HepG2 (cell line): Measurements from ENCODE around the gene TMEM63B. TPM values are rescaled to one million over a fixed set of nuclear protein-coding genes. Genes with fewer than 3 reads are reported as not detected.

Experiments
- DPF2 ChIP-seq: sonication (generic); formaldehyde crosslinking; IDR thresholded peaks from 2 replicates; pipeline ENCODE4 v1.4.0; 2020; ENCODE audit warnings: mild to moderate bottlenecking, low read depth, missing genetic modification reagents, borderline replicate concordance
- ELF3 ChIP-seq: IDR thresholded peaks from 2 replicates; pipeline ENCODE4 v1.6.1; 2016; ENCODE audit warnings: missing genetic modification reagents, missing compliant biosample characterization
- GPN1 ChIP-seq: sonication (generic); formaldehyde crosslinking; IDR thresholded peaks from 2 replicates; pipeline ENCODE4 v1.5.1; 2020; ENCODE audit warnings: missing genetic modification reagents, borderline replicate concordance
- HDAC2 ChIP-seq: sonication (generic); formaldehyde crosslinking; IDR thresholded peaks from 2 replicates; pipeline ENCODE4 v1.4.0; 2020; ENCODE audit warnings: missing genetic modification reagents
- MAF1 ChIP-seq: sonication (generic); formaldehyde crosslinking; IDR thresholded peaks from 2 replicates; pipeline ENCODE4 v1.5.0; 2020; ENCODE audit warnings: missing genetic modification reagents, borderline replicate concordance
- MATR3 ChIP-seq: sonication (generic); formaldehyde crosslinking; IDR thresholded peaks from 2 replicates; pipeline ENCODE4 v1.4.0; 2020; ENCODE audit warnings: missing genetic modification reagents
- POLR2AphosphoS2 ChIP-seq: IDR thresholded peaks from 2 replicates; pipeline ENCODE4 v1.6.1; 2011; ENCODE audit warnings: low read depth, low read length, improper control_type of control experiment
- RARG ChIP-seq: sonication (generic); formaldehyde crosslinking; IDR thresholded peaks from 2 replicates; pipeline ENCODE4 v1.4.0; 2020; ENCODE audit warnings: low read depth, mild to moderate bottlenecking, missing genetic modification reagents
- REL ChIP-seq: sonication (generic); formaldehyde crosslinking; conservative IDR thresholded peaks from 2 replicates; pipeline ENCODE4 v1.8.0; 2022; ENCODE audit warnings: mild to moderate bottlenecking, missing genetic modification reagents, moderate library complexity
- SP5 ChIP-seq: IDR thresholded peaks from 2 replicates; pipeline ENCODE4 v1.6.1; 2016; ENCODE audit warnings: low read depth, borderline replicate concordance
- TARDBP ChIP-seq: sonication (generic); formaldehyde crosslinking; IDR thresholded peaks from 2 replicates; pipeline ENCODE4 v1.8.0; 2022; ENCODE audit warnings: mild to moderate bottlenecking, missing genetic modification reagents
- TRIM24 ChIP-seq: sonication (generic); formaldehyde crosslinking; IDR thresholded peaks from 2 replicates; pipeline ENCODE4 v1.8.0; 2022; ENCODE audit warnings: mild to moderate bottlenecking, missing genetic modification reagents
- ZBTB7A ChIP-seq: sonication (generic); formaldehyde crosslinking; IDR thresholded peaks from 2 replicates; pipeline ENCODE4 v1.8.0; 2022; ENCODE audit warnings: mild to moderate bottlenecking, missing genetic modification reagents
- ZNF724P ChIP-seq: sonication (generic); formaldehyde crosslinking; IDR thresholded peaks from 2 replicates; pipeline ENCODE4 v1.8.0; 2022; ENCODE audit warnings: missing genetic modification reagents, borderline replicate concordance
- ZNF747 ChIP-seq: sonication (generic); formaldehyde crosslinking; IDR thresholded peaks from 2 replicates; pipeline ENCODE4 v1.8.1; 2023; ENCODE audit warnings: missing genetic modification reagents, mild to moderate bottlenecking, borderline replicate concordance
- polyA plus RNA-seq, 8 experiments: library from polyadenylated mRNA; depleted of rRNA in 3 of 8; stranded (reverse) in 7 of 8; unstranded in 1 of 8; fragments of >200 nt; fragmentation: Illumina TruSeq in 4 of 8; extraction: Trizol in 4 of 8; gene quantifications; 2 replicates each; pipeline versions ENCODE4 v1.2.1 to v1.2.3, GENCODE V29; 2011 to 2016; ENCODE audit warnings: low read depth in 4 of 8, missing spikeins in 1 of 8, mixed read lengths in 1 of 8; ENCODE audit not compliant: insufficient read depth in 1 of 8
- total RNA-seq, 5 experiments: library from RNA; depleted of rRNA; stranded (reverse); fragments of >200 nt; fragmentation: Illumina TruSeq; extraction: Trizol; gene quantifications; 2 replicates each; pipeline ENCODE4 v1.2.3, GENCODE V29; 2016; ENCODE audit warnings: low read depth in 1 of 5
- TF ChIP-seq, protein P1 (sequence below): sonication (generic); formaldehyde crosslinking; IDR thresholded peaks from 2 replicates; pipeline ENCODE4 v1.4.0; 2020; ENCODE audit warnings: missing genetic modification reagents
- TF ChIP-seq, protein P2 (sequence below): sonication (generic); formaldehyde crosslinking; IDR thresholded peaks from 2 replicates; pipeline ENCODE4 v1.8.1; 2023; ENCODE audit warnings: mild to moderate bottlenecking, moderate library complexity, missing genetic modification reagents
- TF ChIP-seq, protein P3 (sequence below): sonication (generic); formaldehyde crosslinking; IDR thresholded peaks from 2 replicates; pipeline ENCODE4 v1.4.0; 2020; ENCODE audit warnings: mild to moderate bottlenecking, low read depth, missing genetic modification reagents
- TF ChIP-seq, protein P4 (sequence below): sonication (generic); formaldehyde crosslinking; IDR thresholded peaks from 2 replicates; pipeline ENCODE4 v1.5.0; 2020; ENCODE audit warnings: missing genetic modification reagents
- TF ChIP-seq, protein P5 (sequence below): IDR thresholded peaks from 2 replicates; pipeline ENCODE4 v1.6.1; 2016
- TF ChIP-seq, protein P6 (sequence below): sonication (generic); formaldehyde crosslinking; IDR thresholded peaks from 2 replicates; pipeline ENCODE4 v1.9.0; 2022; ENCODE audit warnings: low read depth, missing genetic modification reagents

Gene TMEM63B
- total and polyA plus RNA-seq, 2 of the 13 experiments (the other 11 are each of a cell fraction or from before 2014, with no cell fraction given): 27.4 to 75.8 TPM

DNA sequence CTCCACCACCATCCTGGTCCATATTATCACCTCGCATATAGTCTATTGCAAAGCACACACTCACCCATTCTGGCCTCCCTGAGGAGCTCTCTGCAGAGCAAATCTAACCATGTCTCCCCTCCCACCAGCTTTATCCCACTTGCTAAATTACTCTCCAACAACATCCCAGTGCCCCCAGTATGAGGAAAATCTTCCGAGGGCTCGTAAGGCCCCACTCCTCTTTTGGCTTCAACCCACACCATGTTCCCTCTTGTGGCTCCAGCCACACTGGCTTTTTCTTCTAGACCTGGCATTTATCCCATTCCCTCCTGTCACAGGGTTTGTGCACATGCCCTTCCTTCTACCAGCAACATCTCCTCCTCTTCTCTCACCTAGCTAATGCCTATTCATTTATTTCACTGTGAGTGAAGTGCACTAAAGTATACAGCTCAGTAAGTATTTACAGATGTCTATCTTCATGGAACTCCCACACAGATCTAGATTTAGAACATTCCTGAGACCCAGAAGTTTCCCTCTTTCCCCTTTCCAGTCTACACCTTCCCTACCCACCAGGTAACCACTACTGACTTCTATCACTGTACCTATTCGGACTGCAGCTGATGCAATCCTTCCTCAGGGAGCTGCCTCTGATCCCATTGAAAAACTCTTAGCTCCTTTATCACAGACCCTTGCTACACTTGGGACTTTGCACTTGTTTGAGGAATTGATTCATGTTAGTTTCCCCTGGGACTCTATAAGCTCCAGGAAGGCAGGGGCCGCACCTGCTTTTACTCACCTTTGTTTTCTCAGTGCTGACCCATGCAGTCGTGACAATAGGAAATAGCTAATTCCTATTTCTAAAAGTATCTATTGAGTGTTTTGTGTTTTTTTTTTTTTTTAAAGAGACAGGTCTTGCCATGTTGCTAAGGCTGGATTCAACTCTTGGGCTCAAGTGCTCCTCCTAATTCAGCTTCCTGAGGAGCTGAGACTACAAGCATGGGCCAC is 15.6 kb upstream of the TMEM63B start (continued):
- TF ChIP-seq, protein P1, sequence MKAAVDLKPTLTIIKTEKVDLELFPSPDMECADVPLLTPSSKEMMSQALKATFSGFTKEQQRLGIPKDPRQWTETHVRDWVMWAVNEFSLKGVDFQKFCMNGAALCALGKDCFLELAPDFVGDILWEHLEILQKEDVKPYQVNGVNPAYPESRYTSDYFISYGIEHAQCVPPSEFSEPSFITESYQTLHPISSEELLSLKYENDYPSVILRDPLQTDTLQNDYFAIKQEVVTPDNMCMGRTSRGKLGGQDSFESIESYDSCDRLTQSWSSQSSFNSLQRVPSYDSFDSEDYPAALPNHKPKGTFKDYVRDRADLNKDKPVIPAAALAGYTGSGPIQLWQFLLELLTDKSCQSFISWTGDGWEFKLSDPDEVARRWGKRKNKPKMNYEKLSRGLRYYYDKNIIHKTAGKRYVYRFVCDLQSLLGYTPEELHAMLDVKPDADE (CRISPR knock-in tag): no peak
- TF ChIP-seq ELF3 (CRISPR knock-in tag) (peak; percentile 81), ZNF724P (no peak), HDAC2 (CRISPR knock-in tag) (peak; percentile 90), GPN1 (CRISPR knock-in tag) (no peak), ZNF747 (no peak), REL (no peak), ZBTB7A (CRISPR knock-in tag) (no peak), DPF2 (CRISPR knock-in tag) (peak; percentile 96), SP5 (CRISPR knock-in tag) (peak; percentile 34; the same call in 1 of the 2 replicates), TARDBP (CRISPR knock-in tag) (peak; percentile 89; the same call in 1 of the 2 replicates), TRIM24 (CRISPR knock-in tag) (no peak), RARG (CRISPR knock-in tag) (no peak), MATR3 (no peak), MAF1 (CRISPR knock-in tag) (no peak), POLR2AphosphoS2 (no peak)
- TF ChIP-seq, protein P2, sequence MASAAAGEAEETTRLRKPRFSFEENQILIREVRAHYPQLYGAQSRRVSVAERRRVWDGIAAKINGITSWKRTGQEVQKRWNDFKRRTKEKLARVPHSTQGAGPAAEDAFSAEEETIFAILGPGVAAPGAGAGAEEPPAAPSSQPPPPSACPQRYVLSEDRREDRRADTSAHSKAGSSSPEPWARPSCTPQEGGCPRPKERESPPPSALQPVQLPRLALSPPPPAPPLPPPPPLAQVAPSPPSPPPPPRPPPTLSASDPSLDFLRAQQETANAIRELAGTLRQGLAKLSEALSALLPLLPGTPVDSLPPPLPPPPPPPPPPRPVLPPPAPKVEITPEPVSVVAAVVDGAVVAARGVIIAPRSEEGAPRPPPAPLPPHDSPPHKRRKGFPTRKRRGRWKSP (CRISPR knock-in tag): peak; percentile 58; the same call in 1 of the 2 replicates
- TF ChIP-seq, protein P3, sequence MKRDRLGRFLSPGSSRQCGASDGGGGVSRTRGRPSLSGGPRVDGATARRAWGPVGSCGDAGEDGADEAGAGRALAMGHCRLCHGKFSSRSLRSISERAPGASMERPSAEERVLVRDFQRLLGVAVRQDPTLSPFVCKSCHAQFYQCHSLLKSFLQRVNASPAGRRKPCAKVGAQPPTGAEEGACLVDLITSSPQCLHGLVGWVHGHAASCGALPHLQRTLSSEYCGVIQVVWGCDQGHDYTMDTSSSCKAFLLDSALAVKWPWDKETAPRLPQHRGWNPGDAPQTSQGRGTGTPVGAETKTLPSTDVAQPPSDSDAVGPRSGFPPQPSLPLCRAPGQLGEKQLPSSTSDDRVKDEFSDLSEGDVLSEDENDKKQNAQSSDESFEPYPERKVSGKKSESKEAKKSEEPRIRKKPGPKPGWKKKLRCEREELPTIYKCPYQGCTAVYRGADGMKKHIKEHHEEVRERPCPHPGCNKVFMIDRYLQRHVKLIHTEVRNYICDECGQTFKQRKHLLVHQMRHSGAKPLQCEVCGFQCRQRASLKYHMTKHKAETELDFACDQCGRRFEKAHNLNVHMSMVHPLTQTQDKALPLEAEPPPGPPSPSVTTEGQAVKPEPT (CRISPR knock-in tag): peak; percentile 56; the same call in 1 of the 2 replicates
- TF ChIP-seq, protein P4, sequence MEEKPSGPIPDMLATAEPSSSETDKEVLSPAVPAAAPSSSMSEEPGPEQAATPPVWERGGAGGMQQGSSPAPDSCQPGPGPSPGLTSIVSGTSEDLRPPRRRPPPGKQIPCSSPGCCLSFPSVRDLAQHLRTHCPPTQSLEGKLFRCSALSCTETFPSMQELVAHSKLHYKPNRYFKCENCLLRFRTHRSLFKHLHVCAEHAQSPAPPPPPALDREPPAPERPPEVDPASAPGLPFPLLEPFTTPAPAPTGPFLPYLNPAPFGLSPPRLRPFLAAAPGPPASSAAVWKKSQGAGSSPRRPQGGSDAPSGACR: peak; percentile 92; the same call in 1 of the 2 replicates
- TF ChIP-seq, protein P5, sequence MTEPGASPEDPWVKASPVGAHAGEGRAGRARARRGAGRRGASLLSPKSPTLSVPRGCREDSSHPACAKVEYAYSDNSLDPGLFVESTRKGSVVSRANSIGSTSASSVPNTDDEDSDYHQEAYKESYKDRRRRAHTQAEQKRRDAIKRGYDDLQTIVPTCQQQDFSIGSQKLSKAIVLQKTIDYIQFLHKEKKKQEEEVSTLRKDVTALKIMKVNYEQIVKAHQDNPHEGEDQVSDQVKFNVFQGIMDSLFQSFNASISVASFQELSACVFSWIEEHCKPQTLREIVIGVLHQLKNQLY (CRISPR knock-in tag): 0 out of 2 replicates have a peak, but pooled peaks have one; percentile 41
- TF ChIP-seq, protein P6, sequence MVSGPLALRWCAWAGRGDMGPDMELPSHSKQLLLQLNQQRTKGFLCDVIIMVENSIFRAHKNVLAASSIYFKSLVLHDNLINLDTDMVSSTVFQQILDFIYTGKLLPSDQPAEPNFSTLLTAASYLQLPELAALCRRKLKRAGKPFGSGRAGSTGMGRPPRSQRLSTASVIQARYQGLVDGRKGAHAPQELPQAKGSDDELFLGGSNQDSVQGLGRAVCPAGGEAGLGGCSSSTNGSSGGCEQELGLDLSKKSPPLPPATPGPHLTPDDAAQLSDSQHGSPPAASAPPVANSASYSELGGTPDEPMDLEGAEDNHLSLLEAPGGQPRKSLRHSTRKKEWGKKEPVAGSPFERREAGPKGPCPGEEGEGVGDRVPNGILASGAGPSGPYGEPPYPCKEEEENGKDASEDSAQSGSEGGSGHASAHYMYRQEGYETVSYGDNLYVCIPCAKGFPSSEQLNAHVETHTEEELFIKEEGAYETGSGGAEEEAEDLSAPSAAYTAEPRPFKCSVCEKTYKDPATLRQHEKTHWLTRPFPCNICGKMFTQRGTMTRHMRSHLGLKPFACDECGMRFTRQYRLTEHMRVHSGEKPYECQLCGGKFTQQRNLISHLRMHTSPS (CRISPR knock-in tag): no peak; the same call in 1 of the 2 replicates
